Thymus (tissue), 11 donors: ENCODE data around the gene ETFB. TPM values are rescaled to one million over a fixed set of nuclear protein-coding genes. Genes with fewer than 3 reads are reported as not detected.

Experiments used
- DNase-seq, 9 donors: peaks; one replicate each; pipeline ENCODE4 v3.0.0-alpha.2; 2013; ENCODE audit warnings: low spot score in 9 of 9, low read depth in 6 of 9, missing footprints in 1 of 9
- H3K27ac ChIP-seq, 2 donors: one replicate each; pipeline ENCODE4 v1.5.1; 2013; ENCODE audit warnings: control low read depth in 1 of 2, low read depth in 1 of 2, low read length in 1 of 2, mild to moderate bottlenecking in 1 of 2, moderate library complexity in 1 of 2
- H3K27me3 ChIP-seq, 2 donors: one replicate each; pipeline ENCODE4 v1.5.1; 2013; ENCODE audit warnings: low read length in 1 of 2; ENCODE audit not compliant: control insufficient read depth in 2 of 2, insufficient read depth in 1 of 2
- H3K36me3 ChIP-seq, 2 donors: one replicate each; pipeline ENCODE4 v1.5.1; 2013; ENCODE audit warnings: low read length in 1 of 2, mild to moderate bottlenecking in 1 of 2, moderate library complexity in 1 of 2; ENCODE audit not compliant: control insufficient read depth in 2 of 2, insufficient read depth in 2 of 2
- H3K4me1 ChIP-seq, 2 donors: one replicate each; pipeline ENCODE4 v1.5.1; 2013; ENCODE audit warnings: low read length in 2 of 2; ENCODE audit not compliant: control insufficient read depth in 2 of 2, insufficient read depth in 2 of 2
- H3K4me3 ChIP-seq, 2 donors: one replicate each; pipeline ENCODE4 v1.5.1; 2013; ENCODE audit warnings: low read length in 2 of 2, control low read depth in 1 of 2, mild to moderate bottlenecking in 1 of 2
- H3K9me3 ChIP-seq, 2 donors: one replicate each; pipeline ENCODE4 v1.5.1; 2013; ENCODE audit warnings: low read length in 1 of 2, mild to moderate bottlenecking in 1 of 2; ENCODE audit not compliant: control insufficient read depth in 2 of 2, insufficient read depth in 1 of 2
- WGBS: extraction: QIAGEN DNeasy Blood & Tissue Kit; methylation state at CpG from one replicate; pipeline ENCODE4 v1.1.7; 2013; 5-methylcytosine and 5-hydroxymethylcytosine counted together
- polyA plus RNA-seq: library from polyadenylated mRNA; stranded (reverse); fragments of 200-250 nt; gene quantifications from one replicate; pipeline ENCODE4 v1.2.3, GENCODE V29; 2013
- total RNA-seq: library from RNA; stranded (reverse); fragments of 120-200 nt; gene quantifications from one replicate; pipeline ENCODE4 v1.2.4, GENCODE V29; 2013
- donor health status: healthy.

The ETFB gene
- total and polyA plus RNA-seq, 2 donors: 89.2 to 121 TPM

GRCh38 chr19:51296336-51297093 lies 69.7 kb downstream of the ETFB start:
- Histone ChIP-seq H3K9me3 (no peaks in the 10 kb centered on the region), H3K27ac (no peak overlapping the region), H3K36me3 (no peaks in the 10 kb centered on the region), H3K4me3 (no peak overlapping the region), H3K27me3 (no peaks in the 10 kb centered on the region), H3K4me1 (no peaks in the 10 kb centered on the region)
- 71% methylated on average over 9 of the region's 9 CpGs for WGBS
- no peak for DNase-seq

- no peak for DNase-seq
- no peak overlapping the region for H3K27ac ChIP-seq
- no peaks in the 10 kb centered on the region for H3K4me1 ChIP-seq
- H3K36me3 ChIP-seq: no peaks in the 10 kb centered on the region
- 81% methylated on average over 15 of the region's 15 CpGs for WGBS
- no peaks in the 10 kb centered on the region for H3K27me3 ChIP-seq
- no peak overlapping the region for H3K4me3 ChIP-seq
- H3K9me3 ChIP-seq: no peaks in the 10 kb centered on the region
Measured at GRCh38 chr19:51295382-51296126, 70.6 kb downstream of the ETFB start.

Other genes starting within 250 kb of the ETFB start
- gene SIGLEC9, start 241.5 kb downstream of the ETFB start, total RNA-seq: 1.9 TPM
- 6.8 TPM for gene SIGLEC9, start 241.5 kb downstream of the ETFB start, polyA plus RNA-seq
- gene SIGLEC7, start 224.1 kb downstream of the ETFB start, total RNA-seq: 2.0 TPM
- 3.6 TPM for gene SIGLEC7, start 224.1 kb downstream of the ETFB start, polyA plus RNA-seq
- 7.9 TPM for gene CD33, start 141.3 kb downstream of the ETFB start, total RNA-seq
- 7.1 TPM for gene CD33, start 141.3 kb downstream of the ETFB start, polyA plus RNA-seq
- gene SIGLECL1, start 115.3 kb downstream of the ETFB start, total RNA-seq: 0.05 TPM
- 0.09 TPM for gene SIGLECL1, start 115.3 kb downstream of the ETFB start, polyA plus RNA-seq
- gene IGLON5, start 54.7 kb downstream of the ETFB start, total RNA-seq: not detected
- gene IGLON5, start 54.7 kb downstream of the ETFB start, polyA plus RNA-seq: 0.25 TPM
- 0.42 TPM for gene VSIG10L, start 24.2 kb downstream of the ETFB start, total RNA-seq
- gene VSIG10L, start 24.2 kb downstream of the ETFB start, polyA plus RNA-seq: 5.7 TPM
- 0.76 TPM for gene CLDND2, start 2.6 kb upstream of the ETFB start, total RNA-seq
- 2.1 TPM for gene CLDND2, start 2.6 kb upstream of the ETFB start, polyA plus RNA-seq
- 10.5 TPM for gene NKG7, start 6.3 kb upstream of the ETFB start, total RNA-seq
- gene NKG7, start 6.3 kb upstream of the ETFB start, polyA plus RNA-seq: 11.6 TPM
- not detected for gene LIM2, start 21.6 kb upstream of the ETFB start, total RNA-seq
- not detected for gene LIM2, start 21.6 kb upstream of the ETFB start, polyA plus RNA-seq
- gene C19orf84, start 24.2 kb upstream of the ETFB start, total RNA-seq: 0.05 TPM
- 0.11 TPM for gene C19orf84, start 24.2 kb upstream of the ETFB start, polyA plus RNA-seq
- 7.6 TPM for gene SIGLEC10, start 51.3 kb upstream of the ETFB start, total RNA-seq
- 19.0 TPM for gene SIGLEC10, start 51.3 kb upstream of the ETFB start, polyA plus RNA-seq
- gene SIGLEC8, start 92.1 kb upstream of the ETFB start, total RNA-seq: 2.1 TPM
- 2.1 TPM for gene SIGLEC8, start 92.1 kb upstream of the ETFB start, polyA plus RNA-seq
- gene CEACAM18, start 112.2 kb upstream of the ETFB start, total RNA-seq: not detected
- gene CEACAM18, start 112.2 kb upstream of the ETFB start, polyA plus RNA-seq: not detected
- 0.99 TPM for gene SIGLEC12, start 135.4 kb upstream of the ETFB start, total RNA-seq
- gene SIGLEC12, start 135.4 kb upstream of the ETFB start, polyA plus RNA-seq: 1.1 TPM
- 0.28 TPM for gene SIGLEC6, start 165.3 kb upstream of the ETFB start, total RNA-seq
- 0.27 TPM for gene SIGLEC6, start 165.3 kb upstream of the ETFB start, polyA plus RNA-seq
- 4.8 TPM for gene ZNF175, start 204.9 kb upstream of the ETFB start, total RNA-seq
- gene ZNF175, start 204.9 kb upstream of the ETFB start, polyA plus RNA-seq: 3.9 TPM